SK-N-SH treated with all-trans-retinoic acid at 6 μM for 48 hours (cell line): Measurements from ENCODE around the gene TMEM51.

Experiments used
- OSR1 ChIP-seq: fragments of 250-450 bp; sonication (Bioruptor Pico); IDR thresholded peaks from 2 replicates; pipeline ENCODE4 v1.8.0; 2022; ENCODE audit warnings: moderate library complexity, mild to moderate bottlenecking, inconsistent platforms
- TCF4 ChIP-seq: fragments of 250-450 bp; sonication (Bioruptor Pico); IDR thresholded peaks from 2 replicates; pipeline ENCODE4 v1.8.0; 2021; ENCODE audit warnings: mild to moderate bottlenecking, moderate library complexity, borderline replicate concordance
- TSHZ2 ChIP-seq: fragments of 250-450 bp; sonication (Bioruptor Pico); IDR thresholded peaks from 2 replicates; pipeline ENCODE4 v1.5.0; 2020; ENCODE audit warnings: mild to moderate bottlenecking, moderate library complexity
- ZC3H10 ChIP-seq: fragments of 250-450 bp; sonication (Bioruptor Pico); IDR thresholded peaks from 2 replicates; pipeline ENCODE4 v1.5.1; 2021; ENCODE audit warnings: mild to moderate bottlenecking, moderate library complexity
- ZFP3 ChIP-seq: fragments of 250-450 bp; sonication (Bioruptor Pico); IDR thresholded peaks from 2 replicates; pipeline ENCODE4 v1.5.0; 2020; ENCODE audit warnings: mild to moderate bottlenecking, moderate library complexity
- ZFP30 ChIP-seq: fragments of 450-650 bp; formaldehyde crosslinking; IDR thresholded peaks from 2 replicates; pipeline ENCODE4 v1.5.0; 2022; ENCODE audit warnings: mild to moderate bottlenecking, moderate library complexity
- ZNF70 ChIP-seq: fragments of 450-650 bp; formaldehyde crosslinking; IDR thresholded peaks from 2 replicates; pipeline ENCODE4 v1.5.0; 2020; ENCODE audit warnings: mild to moderate bottlenecking, moderate library complexity
- ZNF8 ChIP-seq: fragments of 450-650 bp; formaldehyde crosslinking; IDR thresholded peaks from 2 replicates; pipeline ENCODE4 v1.5.0; 2020; ENCODE audit warnings: mild to moderate bottlenecking, moderate library complexity

- no peak for TF ChIP-seq OSR1 (CRISPR knock-in tag)
- no peak for TF ChIP-seq ZFP30
- TF ChIP-seq ZNF8 (CRISPR knock-in tag): no peak
- no peak for TF ChIP-seq ZFP3 (CRISPR knock-in tag)
- no peak for TF ChIP-seq ZC3H10 (CRISPR knock-in tag)
- no peak for TF ChIP-seq TCF4 (CRISPR knock-in tag)
- no peak for TF ChIP-seq TSHZ2
- TF ChIP-seq ZNF70 (CRISPR knock-in tag): no peak
Observed at GRCh38 chr1:15242766-15243165, 89.2 kb downstream of the TMEM51 start.
